GM18505 (cell line): Measurements from ENCODE around the gene SDK1.

Source experiments
- ATAC-seq: cut with Tn5 transposase; IDR thresholded peaks from one replicate; pipeline ENCODE4 v1.9.1; 2021; ENCODE audit not compliant: unreplicated experiment
- POLR2A ChIP-seq: IDR thresholded peaks from 4 replicates; pipeline ENCODE4 v1.6.1; 2011; ENCODE audit warnings: borderline replicate concordance; ENCODE audit not compliant: insufficient read depth, insufficient read length; ENCODE audit errors: extremely low read depth

SDK1 gene

DNA sequence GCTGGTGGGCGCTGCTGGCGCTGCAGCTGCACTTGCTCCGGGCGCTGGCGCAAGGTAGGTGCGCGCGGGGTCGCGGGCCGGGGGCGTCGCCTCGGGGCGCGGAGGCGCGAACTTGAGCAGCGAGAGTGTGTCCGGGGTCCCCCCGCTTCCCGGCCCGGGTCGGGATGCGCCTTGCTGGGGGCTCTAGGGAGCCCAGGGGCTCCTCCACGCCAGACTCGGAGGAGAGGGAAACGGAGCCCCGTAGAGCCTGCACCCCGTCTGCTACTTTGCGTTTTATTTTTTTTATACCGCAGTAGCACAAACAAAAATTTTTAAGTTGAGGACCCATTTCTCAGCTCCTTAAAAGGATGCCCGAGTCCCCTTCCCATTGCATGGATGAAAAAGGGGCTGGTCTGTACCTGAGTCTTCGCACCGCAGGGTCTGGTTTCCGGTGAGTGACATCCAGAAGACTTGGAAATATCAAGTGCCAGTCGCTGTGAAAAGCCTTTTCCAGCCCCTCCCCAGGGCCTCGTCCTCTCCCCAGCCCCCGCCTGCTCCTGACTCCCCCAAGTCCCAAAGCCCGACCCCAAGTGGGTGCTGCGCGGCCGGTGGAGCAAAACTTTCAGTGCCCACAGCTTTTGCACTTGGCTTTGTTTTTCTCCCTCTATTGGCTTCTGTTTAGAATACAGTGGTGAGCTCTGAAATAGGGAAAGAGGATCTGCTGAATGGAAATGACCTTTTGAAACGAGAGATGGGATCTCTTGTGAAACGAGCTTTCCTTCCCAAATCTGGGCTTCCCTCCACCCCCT, 973 bp downstream of the SDK1 start:
- TF ChIP-seq POLR2A, result no peak
- ATAC-seq, result no peak

DNA sequence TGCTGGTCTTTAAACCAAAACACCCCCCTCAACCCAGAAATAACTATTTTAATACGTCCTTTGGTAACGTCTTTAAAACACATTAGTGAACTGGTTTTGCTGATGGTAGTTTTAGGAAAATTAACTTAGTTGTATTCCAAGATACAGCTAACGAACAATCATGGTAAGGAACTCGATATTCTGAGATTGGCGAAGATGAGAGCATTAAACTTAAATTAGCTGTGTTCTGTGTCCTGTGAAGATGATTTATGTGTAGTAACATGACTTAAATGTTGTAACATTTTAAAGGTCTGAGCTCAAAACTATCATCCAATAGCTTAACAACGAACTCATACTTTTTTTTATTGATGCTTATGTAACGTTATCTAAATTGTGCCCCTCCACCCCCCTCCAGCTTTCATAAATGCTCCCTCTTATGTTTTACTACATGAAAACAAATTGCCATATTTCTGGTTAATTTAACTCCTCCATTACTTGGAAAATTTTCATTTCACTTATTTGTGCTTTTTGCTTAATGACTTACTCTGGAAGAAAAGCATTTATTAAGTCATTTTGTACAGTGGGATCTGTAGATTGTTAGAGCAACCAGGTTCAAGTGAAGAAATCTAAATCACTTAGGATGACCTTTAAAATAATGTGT, 1.7 kb downstream of the SDK1 start:
- no peak for TF ChIP-seq POLR2A
- ATAC-seq, result no peak

DNA sequence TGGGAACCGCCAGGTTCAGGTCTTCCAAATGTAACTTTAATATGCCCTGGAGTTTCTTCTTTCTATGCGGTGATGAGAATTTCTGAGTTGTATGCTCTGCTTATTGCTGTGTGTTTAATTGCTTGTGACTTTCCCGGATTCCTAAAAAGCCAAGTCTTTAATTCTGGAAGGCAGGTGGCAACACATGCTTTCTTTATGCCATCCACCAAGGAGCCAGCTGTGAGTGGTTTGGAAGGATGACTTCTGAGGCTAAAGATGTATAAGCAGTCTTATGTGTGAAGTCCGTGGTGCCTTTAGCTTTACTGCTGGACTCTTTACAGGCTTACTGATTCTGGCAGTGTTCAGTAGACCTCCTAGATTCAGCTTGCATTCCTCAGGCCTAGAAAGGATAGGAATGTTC, 3.1 kb downstream of the SDK1 start:
- ATAC-seq, result no peak
- no peak for TF ChIP-seq POLR2A

DNA sequence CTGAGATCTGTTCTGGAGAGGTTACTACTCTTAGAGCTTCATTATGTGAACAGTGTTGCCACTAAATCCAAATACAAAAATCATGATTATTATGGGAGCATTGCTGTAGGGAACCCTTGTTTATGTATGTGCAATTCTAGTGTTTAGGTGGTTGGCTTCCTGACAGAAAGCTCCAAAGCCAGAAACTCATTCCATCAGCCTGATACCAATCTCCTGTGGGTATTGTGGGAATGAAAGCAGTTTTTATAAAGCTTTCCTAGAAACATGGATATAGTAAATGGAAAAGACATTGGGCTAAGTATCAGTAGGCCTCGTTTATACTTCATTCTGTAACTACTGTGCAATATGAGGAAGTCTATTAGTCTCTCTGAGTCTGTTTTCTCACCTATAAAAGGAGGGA, 6.4 kb downstream of the SDK1 start:
- TF ChIP-seq POLR2A, result no peak
- ATAC-seq, result no peak

DNA sequence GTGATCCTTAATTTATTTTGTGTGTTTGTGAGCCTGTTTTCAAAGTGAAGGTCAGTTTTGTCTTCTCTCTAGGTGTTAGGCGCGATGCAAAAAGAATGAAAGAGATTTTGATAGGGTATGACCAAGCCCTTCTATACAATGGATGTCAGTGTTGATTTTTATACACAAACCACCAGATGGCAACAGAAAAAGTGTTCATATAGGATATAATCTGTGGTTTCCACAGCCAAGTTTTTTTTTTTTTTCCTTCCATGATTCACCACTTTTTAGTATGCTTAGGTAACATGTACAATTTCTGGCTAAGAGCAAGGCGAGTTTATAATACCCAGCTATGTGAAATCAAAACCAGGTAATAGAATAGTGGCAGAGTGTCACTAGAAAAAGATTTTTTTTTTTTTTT, 8.1 kb downstream of the SDK1 start:
- ATAC-seq, result no peak

DNA sequence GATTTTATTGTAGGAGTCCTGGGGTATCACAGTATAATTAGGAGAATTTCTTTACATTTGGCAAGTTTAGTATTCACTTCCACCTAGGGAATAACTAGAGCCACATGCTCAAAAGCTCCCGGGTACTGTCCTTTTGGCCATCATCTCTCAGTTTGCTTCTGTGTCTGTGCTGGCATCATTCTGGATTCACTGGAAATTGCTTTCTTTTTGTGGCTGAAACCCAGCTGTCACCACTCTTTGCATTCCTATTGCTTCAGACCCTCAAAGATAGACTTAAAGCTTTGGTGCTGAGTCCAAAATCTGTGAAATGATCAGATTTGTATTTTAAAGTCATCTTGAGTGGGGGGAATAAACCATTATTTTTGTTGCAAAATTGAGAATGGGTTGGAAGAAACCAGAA, 8.9 kb downstream of the SDK1 start:
- TF ChIP-seq POLR2A, result no peak
- no peak for ATAC-seq

More for the DNA sequence above, 8.1 kb downstream of the SDK1 start:
- no peak for TF ChIP-seq POLR2A

DNA sequence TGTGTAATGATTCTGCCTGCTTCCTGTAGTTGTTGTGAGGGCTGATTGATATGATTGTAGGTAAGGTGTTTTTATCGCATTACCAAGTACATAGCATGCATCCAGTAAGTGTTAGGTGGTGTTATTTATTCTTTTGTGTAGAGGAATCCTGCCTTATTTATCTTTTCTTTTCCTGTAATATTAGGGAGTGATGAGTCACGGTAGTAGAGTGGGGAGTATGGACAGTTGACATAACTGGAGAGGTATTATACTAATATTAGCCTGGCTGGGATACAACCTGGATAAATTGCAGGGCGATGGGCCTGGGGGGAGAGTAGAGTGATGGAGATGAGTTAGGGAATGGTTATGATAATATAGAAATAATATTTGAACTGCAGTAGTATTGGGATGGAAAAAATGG, 9.8 kb downstream of the SDK1 start:
- no peak for TF ChIP-seq POLR2A
- ATAC-seq, result no peak

DNA sequence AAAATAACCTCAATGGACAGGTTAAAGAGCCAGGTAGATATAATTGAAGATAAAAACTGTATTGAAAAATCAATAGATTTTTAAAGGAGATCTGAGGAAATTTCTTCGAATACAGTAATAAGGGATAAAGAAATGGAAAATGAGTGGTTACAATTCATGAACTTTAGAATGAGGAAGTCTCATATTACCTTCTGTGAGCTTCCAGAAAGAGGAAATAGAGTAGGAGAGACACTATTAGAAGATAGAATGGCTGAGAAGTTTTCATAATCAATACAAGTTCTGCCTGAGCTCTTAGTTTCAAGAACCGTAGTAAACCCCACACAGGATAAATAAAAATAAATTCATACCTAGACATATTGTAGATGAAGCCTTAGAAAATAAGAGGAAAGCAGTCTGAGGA, 11.5 kb downstream of the SDK1 start:
- no peak for ATAC-seq
- no peak for TF ChIP-seq POLR2A

DNA sequence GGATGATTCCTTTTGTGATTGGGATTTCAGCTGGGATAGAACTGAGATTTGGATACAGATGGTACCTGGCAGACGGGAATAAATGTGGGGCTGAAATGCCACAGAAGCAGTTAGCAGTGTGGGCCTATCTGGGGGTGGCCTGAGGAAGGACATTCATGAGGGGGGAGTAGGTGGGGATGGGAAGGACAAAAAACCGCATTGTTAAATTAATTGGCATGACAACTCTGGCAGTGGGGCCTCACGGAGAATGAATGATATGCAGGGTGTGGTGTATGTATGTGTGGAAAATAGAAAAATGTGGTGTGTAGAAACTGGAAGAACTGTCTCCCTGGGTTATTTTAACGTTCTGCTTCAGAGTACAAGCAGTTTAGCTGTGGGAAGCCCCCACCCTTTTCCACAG, 17.8 kb downstream of the SDK1 start:
- no peak for ATAC-seq
- no peak for TF ChIP-seq POLR2A

DNA sequence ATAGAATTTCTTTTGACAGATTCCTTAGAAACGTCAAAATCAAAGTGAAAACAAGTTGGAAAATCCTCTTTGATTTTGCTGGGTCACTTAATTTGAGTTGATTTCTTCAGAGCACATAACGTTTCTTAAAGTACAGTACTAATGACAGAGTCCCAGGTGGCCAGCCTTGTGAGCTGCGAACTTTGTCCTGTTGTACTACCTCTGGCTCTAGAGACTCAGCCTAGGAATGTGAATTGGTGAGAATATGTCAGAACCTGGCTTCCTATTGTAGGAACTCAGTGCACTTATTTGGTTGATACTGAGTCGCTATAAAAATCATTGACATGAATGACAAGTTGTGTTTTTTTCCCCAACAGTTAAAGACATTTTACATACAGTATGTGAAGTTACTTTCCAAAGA, 20.2 kb downstream of the SDK1 start:
- no peak for ATAC-seq
- no peak for TF ChIP-seq POLR2A

DNA sequence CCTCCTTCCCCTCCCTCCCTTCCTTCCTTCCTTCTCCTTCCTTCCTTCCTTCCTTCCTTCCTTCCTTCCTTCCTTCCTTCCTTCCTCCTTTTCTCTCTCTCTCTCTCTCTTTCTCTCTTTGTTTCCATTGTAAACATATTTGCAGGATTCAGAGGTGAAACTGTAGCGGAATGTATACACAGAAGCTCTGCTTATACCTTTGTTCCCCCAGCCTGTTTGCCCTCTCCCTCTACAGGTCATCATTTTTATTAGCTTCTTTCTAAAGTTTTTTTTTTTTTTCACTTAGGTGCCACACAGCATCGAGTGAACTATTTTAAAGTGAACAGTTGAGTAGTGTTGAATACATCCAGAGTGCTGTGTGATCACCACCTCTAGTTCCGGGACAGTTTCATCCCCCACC, 20.7 kb downstream of the SDK1 start:
- ATAC-seq, result no peak

DNA sequence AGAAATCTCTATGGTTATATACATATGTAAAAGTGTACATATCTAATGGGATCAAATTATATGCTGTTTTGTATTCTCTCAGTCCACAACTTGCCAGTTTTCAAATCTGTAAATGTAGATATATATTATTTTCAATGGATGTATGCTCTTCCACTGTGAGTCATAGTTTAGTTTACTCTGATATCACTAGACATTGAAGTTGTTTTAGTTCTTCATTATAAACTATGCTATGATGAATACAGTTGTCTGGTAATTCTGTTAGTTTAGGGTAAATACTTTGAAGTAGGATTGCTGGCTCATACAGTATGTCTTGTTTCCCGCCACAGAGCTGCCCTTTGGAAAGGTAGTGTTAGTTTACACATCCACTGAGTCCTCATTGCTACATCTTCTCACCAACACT, 25.2 kb downstream of the SDK1 start:
- ATAC-seq, result no peak
- no peak for TF ChIP-seq POLR2A

More for the DNA sequence above, 20.7 kb downstream of the SDK1 start:
- TF ChIP-seq POLR2A, result no peak

DNA sequence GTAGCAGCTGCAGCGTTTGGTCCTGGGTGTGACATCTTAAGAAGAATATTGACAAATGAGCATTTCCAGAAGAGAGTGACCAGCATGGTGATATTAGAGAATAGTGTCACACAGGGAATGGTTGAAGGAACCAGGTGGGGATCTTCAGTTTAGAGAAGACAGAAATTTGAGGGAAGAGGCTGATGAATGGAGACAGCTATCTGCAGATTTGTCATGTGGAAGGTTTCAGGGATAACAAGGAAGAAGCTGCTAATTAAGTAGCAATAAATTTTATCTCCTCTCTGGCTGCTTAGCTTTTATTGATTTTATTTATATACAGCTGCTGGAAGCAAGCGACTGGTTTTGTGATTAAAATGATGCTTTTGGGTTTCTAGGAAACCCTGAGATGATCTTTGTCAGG, 26.0 kb downstream of the SDK1 start:
- no peak for ATAC-seq
- no peak for TF ChIP-seq POLR2A

DNA sequence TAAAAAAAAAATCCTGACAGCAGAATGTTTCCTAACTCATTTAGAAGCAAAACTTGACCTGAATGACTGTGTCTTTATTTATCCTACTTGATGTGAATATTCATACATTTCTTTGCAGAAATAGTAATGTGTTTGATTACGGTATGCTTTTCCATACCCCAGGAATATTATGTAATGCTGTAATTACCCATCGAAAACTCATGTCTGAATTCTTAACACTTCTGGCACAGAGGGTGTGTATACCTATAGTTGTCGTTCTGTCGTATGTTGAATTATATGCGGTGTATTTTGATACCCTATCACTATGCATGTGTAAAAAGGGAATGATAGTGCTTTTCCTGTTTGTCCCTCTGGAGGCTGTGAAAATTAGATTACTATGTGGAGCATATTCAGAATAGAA, 26.6 kb downstream of the SDK1 start:
- no peak for TF ChIP-seq POLR2A
- ATAC-seq, result no peak
